Stimulated activated CD4-positive, alpha-beta T cell treated with anti-CD3 and anti-CD28 coated beads, TNF-alpha, amount 100 ng/mL, for 24 hours (primary cell): ENCODE results near the gene CHRNA5.

Experiments used
- DNase-seq, 3 experiments: peaks; one replicate each; pipeline ENCODE4 v3.0.0-alpha.2; 2020; ENCODE audit warnings: low read depth in 3 of 3

Gene CHRNA5

GRCh38 chr15:78620021-78620526 is 54.8 kb downstream of the CHRNA5 start:
- peak in 1 of 3 experiments; percentile 9 for DNase-seq

GRCh38 chr15:78620527-78621421 is 55.5 kb downstream of the CHRNA5 start, which contains the start of gene CHRNA3:
Gene CHRNA3 (minus strand): TSS chr15:78620996. CDS start chr15:78620794, 202 bp downstream.
- no peak for DNase-seq

GRCh38 chr15:78621810-78622402 is 56.6 kb downstream of the CHRNA5 start:
- no peak for DNase-seq

GRCh38 chr15:78623786-78624497 is 58.6 kb downstream of the CHRNA5 start:
- no peak for DNase-seq

GRCh38 chr15:78624651-78625590 is 59.6 kb downstream of the CHRNA5 start:
- DNase-seq = no peak

- DNase-seq = no peak
These were observed 60.4 kb downstream of the CHRNA5 start for GRCh38 chr15:78625606-78626280.

GRCh38 chr15:78626381-78626995 is 61.2 kb downstream of the CHRNA5 start:
- no peak for DNase-seq

- DNase-seq = no peak
These were observed 62.0 kb downstream of the CHRNA5 start for GRCh38 chr15:78627348-78627747.

GRCh38 chr15:78628227-78628626 is 62.9 kb downstream of the CHRNA5 start:
- DNase-seq = no peak

- no peak for DNase-seq
These were observed 63.9 kb downstream of the CHRNA5 start for GRCh38 chr15:78629031-78629715.

GRCh38 chr15:78629716-78630065 is 64.4 kb downstream of the CHRNA5 start:
- DNase-seq = no peak

GRCh38 chr15:78630886-78631633 is 65.7 kb downstream of the CHRNA5 start:
- no peak for DNase-seq

GRCh38 chr15:78633348-78633747 is 68.0 kb downstream of the CHRNA5 start:
- no peak for DNase-seq

GRCh38 chr15:78634210-78635145 is 69.2 kb downstream of the CHRNA5 start:
- no peak for DNase-seq

GRCh38 chr15:78635346-78635745 is 70.0 kb downstream of the CHRNA5 start:
- DNase-seq = no peak

- DNase-seq = no peak
These were observed 71.1 kb downstream of the CHRNA5 start for GRCh38 chr15:78636378-78636859.

- no peak for DNase-seq
These were observed 72.6 kb downstream of the CHRNA5 start for GRCh38 chr15:78637776-78638435.
